ENCODE measurements around the gene TBCK.

- TF ChIP-seq CTCF (IDR thresholded peaks at IDR 0.05; ENCODE audit: low read length) (no peak), EZH2 (IDR thresholded peaks at IDR 0.05; ENCODE audit: borderline replicate concordance, low read length) (no peak)
These were observed 54.0 kb downstream of the TBCK start for GRCh38 chr4:106261980-106262379.
